Measurements from ENCODE around the gene STK24.

GRCh38 chr13:98575904-98576199, 1.1 kb downstream of the STK24 start:
- TF ChIP-seq, protein P1, sequence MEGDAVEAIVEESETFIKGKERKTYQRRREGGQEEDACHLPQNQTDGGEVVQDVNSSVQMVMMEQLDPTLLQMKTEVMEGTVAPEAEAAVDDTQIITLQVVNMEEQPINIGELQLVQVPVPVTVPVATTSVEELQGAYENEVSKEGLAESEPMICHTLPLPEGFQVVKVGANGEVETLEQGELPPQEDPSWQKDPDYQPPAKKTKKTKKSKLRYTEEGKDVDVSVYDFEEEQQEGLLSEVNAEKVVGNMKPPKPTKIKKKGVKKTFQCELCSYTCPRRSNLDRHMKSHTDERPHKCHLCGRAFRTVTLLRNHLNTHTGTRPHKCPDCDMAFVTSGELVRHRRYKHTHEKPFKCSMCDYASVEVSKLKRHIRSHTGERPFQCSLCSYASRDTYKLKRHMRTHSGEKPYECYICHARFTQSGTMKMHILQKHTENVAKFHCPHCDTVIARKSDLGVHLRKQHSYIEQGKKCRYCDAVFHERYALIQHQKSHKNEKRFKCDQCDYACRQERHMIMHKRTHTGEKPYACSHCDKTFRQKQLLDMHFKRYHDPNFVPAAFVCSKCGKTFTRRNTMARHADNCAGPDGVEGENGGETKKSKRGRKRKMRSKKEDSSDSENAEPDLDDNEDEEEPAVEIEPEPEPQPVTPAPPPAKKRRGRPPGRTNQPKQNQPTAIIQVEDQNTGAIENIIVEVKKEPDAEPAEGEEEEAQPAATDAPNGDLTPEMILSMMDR (conservative IDR thresholded peaks at IDR 0.05; ENCODE audit: low read depth, low read length): no peak
- TF ChIP-seq EZH2 (IDR thresholded peaks at IDR 0.05; ENCODE audit: borderline replicate concordance, low read depth, low read length, poor library complexity, severe bottlenecking): no peak

All from A673 (cell line).